Measurements from ENCODE around the gene CFAP410.
A peak's percentile ranks its signal among the peaks of the same experiment; 100 is the strongest.

The CFAP410 gene

DNA sequence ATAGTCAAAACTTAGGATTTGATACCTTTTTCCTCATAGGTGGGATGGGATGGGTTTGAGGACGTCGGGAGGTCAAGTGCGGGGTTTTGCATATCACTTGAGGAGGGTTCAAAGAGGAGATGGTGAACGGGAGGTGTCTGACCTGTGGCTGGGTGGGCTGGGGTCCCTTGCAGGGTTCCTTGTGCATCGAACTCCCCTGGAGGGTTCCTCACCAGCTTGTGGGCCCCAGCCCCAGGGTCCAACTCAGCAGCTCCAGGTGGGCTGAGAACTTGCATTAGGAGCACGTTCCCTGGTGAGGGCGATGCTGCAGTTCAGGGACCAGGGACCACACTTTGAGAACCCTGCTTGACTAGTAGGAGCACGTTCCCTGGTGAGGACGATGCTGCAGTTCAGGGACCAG is 37.4 kb upstream of the CFAP410 start:
- no peaks in the 10 kb centered on the region for H3K79me1 ChIP-seq (ENCODE audit: low read depth, low read length)
- H4K8ac ChIP-seq (ENCODE audit: low read depth, low read length), result no peak overlapping the region
- peak overlapping the region; percentile 51 for H3K9ac ChIP-seq (ENCODE audit: low read depth, low read length, poor library complexity)
- peak overlapping the region; percentile 29 for H3K23ac ChIP-seq (ENCODE audit: low read depth, low read length, poor library complexity)
- H3K27ac ChIP-seq (replicated peaks; ENCODE audit: low read length), result no peak overlapping the region
- H2AK5ac ChIP-seq (ENCODE audit: low read depth, low read length), result peak overlapping the region; percentile 10
- no peak overlapping the region for H3K4me3 ChIP-seq (ENCODE audit: low read length in 2 of 2)
- H2BK15ac ChIP-seq (ENCODE audit: low read length), result no peak overlapping the region
- whole genome bisulfite sequencing, 2 donors (ENCODE audit: extremely low coverage in 2 of 2, insufficient read length in 2 of 2, insufficient replicate concordance in 1 of 2), result no CpG with 5 or more reads among the region's 9 CpGs
- peaks cover 0 to 16% (median 0%) of the 10 kb centered on the region in 3 experiments for H3K27me3 ChIP-seq (ENCODE audit: control insufficient read depth in 3 of 3, insufficient read depth in 3 of 3, low read depth in 1 of 3, low read length in 3 of 3)
- H3K4me1 ChIP-seq (ENCODE audit: control insufficient read depth in 2 of 2, insufficient read depth in 1 of 2, low read depth in 1 of 2, low read length in 2 of 2), result peaks cover 0 to 11% of the 10 kb centered on the region in 2 donors
- no peak overlapping the region for H2AFZ ChIP-seq (ENCODE audit: low read length)
- H4K91ac ChIP-seq (ENCODE audit: low read depth, low read length, poor library complexity), result no peak overlapping the region
- no peak overlapping the region for H3K4ac ChIP-seq (ENCODE audit: low read length)
- peak overlapping the region; percentile 88 for H3K18ac ChIP-seq (ENCODE audit: low read length)
- no peak overlapping the region for H2BK12ac ChIP-seq (ENCODE audit: low read length)
- H2BK5ac ChIP-seq (ENCODE audit: low read length), result peak overlapping the region; percentile 88
- H3K9me3 ChIP-seq (replicated peaks in 1 of 2; ENCODE audit: control insufficient read depth in 2 of 2, insufficient read depth in 1 of 2, low read depth in 1 of 2, low read length in 2 of 2), result peaks cover 0 to 5% of the 10 kb centered on the region in 2 donors
- peak overlapping the region; percentile 85 for H3K14ac ChIP-seq (ENCODE audit: low read length)
- no peak overlapping the region for H3K4me2 ChIP-seq (ENCODE audit: insufficient read depth, low read length, poor library complexity, severe bottlenecking)
- no peak overlapping the region for H2BK120ac ChIP-seq (ENCODE audit: low read depth, low read length)
- no peak for DNase-seq (ENCODE audit: low spot score)
- H3K36me3 ChIP-seq (replicated peaks in 1 of 2; ENCODE audit: control insufficient read depth in 2 of 2, insufficient read depth in 2 of 2, low read length in 2 of 2), result no peaks in the 10 kb centered on the region

DNA sequence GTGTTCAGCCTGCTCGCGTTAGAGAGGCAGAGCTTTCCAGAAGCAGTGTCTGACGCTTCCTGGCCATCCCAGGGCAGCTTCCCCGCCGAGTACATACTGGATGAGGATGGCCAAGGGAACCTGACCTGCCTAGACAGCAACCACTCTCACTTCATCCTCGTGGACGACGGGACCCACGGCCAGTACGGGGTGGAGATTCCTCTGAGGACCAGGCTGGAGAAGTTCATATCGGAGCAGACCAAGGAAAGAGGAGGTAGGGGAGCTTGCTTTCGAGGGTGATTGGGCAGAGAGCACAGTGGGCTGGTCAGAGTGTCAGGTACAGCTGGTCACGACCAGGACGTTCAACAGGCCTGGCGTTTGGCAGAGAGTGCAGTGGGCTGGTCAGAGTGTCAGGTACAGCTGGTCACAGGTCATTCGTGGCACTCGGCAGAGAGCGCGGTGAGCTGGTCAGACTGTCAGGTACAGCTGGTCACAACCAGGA is 36.6 kb upstream of the CFAP410 start:
- H3K9ac ChIP-seq (ENCODE audit: low read depth, low read length, poor library complexity), result no peak overlapping the region
- no peak overlapping the region for H3K18ac ChIP-seq (ENCODE audit: low read length)
- H3K23ac ChIP-seq (ENCODE audit: low read depth, low read length, poor library complexity), result peak overlapping the region; percentile 32
- H2BK12ac ChIP-seq (ENCODE audit: low read length), result no peak overlapping the region
- no peak overlapping the region for H2AFZ ChIP-seq (ENCODE audit: low read length)
- H3K4ac ChIP-seq (ENCODE audit: low read length), result no peak overlapping the region
- no peak overlapping the region for H4K8ac ChIP-seq (ENCODE audit: low read depth, low read length)
- H3K14ac ChIP-seq (ENCODE audit: low read length), result no peak overlapping the region
- H2BK5ac ChIP-seq (ENCODE audit: low read length), result no peak overlapping the region
- H3K4me3 ChIP-seq (ENCODE audit: low read length in 2 of 2), result peak overlapping the region in 1 of 2 donors; percentile 33
- no CpG with 5 or more reads among the region's 19 CpGs for WGBS, 2 donors (ENCODE audit: extremely low coverage in 2 of 2, insufficient read length in 2 of 2, insufficient replicate concordance in 1 of 2)
- H3K4me2 ChIP-seq (ENCODE audit: insufficient read depth, low read length, poor library complexity, severe bottlenecking), result no peak overlapping the region
- H2BK15ac ChIP-seq (ENCODE audit: low read length), result no peak overlapping the region
- H4K91ac ChIP-seq (ENCODE audit: low read depth, low read length, poor library complexity), result no peak overlapping the region
- H2BK120ac ChIP-seq (ENCODE audit: low read depth, low read length), result no peak overlapping the region
- H3K36me3 ChIP-seq (replicated peaks in 1 of 2; ENCODE audit: control insufficient read depth in 2 of 2, insufficient read depth in 2 of 2, low read length in 2 of 2), result no peaks in the 10 kb centered on the region
- H3K27me3 ChIP-seq (ENCODE audit: control insufficient read depth in 3 of 3, insufficient read depth in 3 of 3, low read depth in 1 of 3, low read length in 3 of 3), result peaks cover 0 to 16% (median under 1%) of the 10 kb centered on the region in 3 experiments
- no peaks in the 10 kb centered on the region for H3K79me1 ChIP-seq (ENCODE audit: low read depth, low read length)
- H2AK5ac ChIP-seq (ENCODE audit: low read depth, low read length), result no peak overlapping the region
- no peak for DNase-seq (ENCODE audit: low spot score)
- peaks cover 0 to 5% of the 10 kb centered on the region in 2 donors for H3K9me3 ChIP-seq (replicated peaks in 1 of 2; ENCODE audit: control insufficient read depth in 2 of 2, insufficient read depth in 1 of 2, low read depth in 1 of 2, low read length in 2 of 2)
- peaks cover 0 to 11% of the 10 kb centered on the region in 2 donors for H3K4me1 ChIP-seq (ENCODE audit: control insufficient read depth in 2 of 2, insufficient read depth in 1 of 2, low read depth in 1 of 2, low read length in 2 of 2)
- H3K27ac ChIP-seq (replicated peaks; ENCODE audit: low read length), result no peak overlapping the region

DNA sequence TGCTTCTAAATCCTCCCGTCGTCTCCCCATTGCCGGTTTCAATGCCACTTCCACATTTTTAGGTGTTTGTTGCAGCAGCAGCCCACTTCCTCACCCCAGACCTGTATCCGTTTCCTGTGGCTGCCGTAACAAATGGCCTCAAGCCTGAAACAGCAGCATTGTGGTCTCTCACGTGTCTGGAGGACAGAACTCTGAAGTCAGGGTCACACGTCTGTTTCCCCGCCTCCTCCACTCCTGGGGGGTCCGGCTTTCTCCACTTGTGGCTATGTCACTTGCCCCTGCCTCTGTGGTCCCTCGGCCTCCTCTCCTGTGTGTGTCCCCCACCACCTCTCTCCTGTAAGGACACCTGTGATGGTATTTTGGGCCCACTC is 36.1 kb upstream of the CFAP410 start:
- Histone ChIP-seq H4K8ac (ENCODE audit: low read depth, low read length) (no peak overlapping the region), H3K9ac (ENCODE audit: low read depth, low read length, poor library complexity) (no peak overlapping the region), H3K4ac (ENCODE audit: low read length) (no peak overlapping the region), H2BK15ac (ENCODE audit: low read length) (no peak overlapping the region), H2BK5ac (ENCODE audit: low read length) (no peak overlapping the region), H3K4me1 (ENCODE audit: control insufficient read depth in 2 of 2, insufficient read depth in 1 of 2, low read depth in 1 of 2, low read length in 2 of 2) (peaks cover 0 to 11% of the 10 kb centered on the region in 2 donors), H3K36me3 (replicated peaks in 1 of 2; ENCODE audit: control insufficient read depth in 2 of 2, insufficient read depth in 2 of 2, low read length in 2 of 2) (no peaks in the 10 kb centered on the region), H2AK5ac (ENCODE audit: low read depth, low read length) (no peak overlapping the region), H3K14ac (ENCODE audit: low read length) (no peak overlapping the region), H3K27ac (replicated peaks; ENCODE audit: low read length) (no peak overlapping the region), H3K79me1 (ENCODE audit: low read depth, low read length) (no peaks in the 10 kb centered on the region), H3K23ac (ENCODE audit: low read depth, low read length, poor library complexity) (no peak overlapping the region), H2AFZ (ENCODE audit: low read length) (no peak overlapping the region), H2BK120ac (ENCODE audit: low read depth, low read length) (no peak overlapping the region), H3K4me3 (ENCODE audit: low read length in 2 of 2) (no peak overlapping the region), H3K18ac (ENCODE audit: low read length) (no peak overlapping the region), H4K91ac (ENCODE audit: low read depth, low read length, poor library complexity) (no peak overlapping the region), H3K27me3 (ENCODE audit: control insufficient read depth in 3 of 3, insufficient read depth in 3 of 3, low read depth in 1 of 3, low read length in 3 of 3) (peaks cover 0 to 21% (median 5%) of the 10 kb centered on the region in 3 experiments), H2BK12ac (ENCODE audit: low read length) (no peak overlapping the region), H3K4me2 (ENCODE audit: insufficient read depth, low read length, poor library complexity, severe bottlenecking) (no peak overlapping the region), H3K9me3 (replicated peaks in 1 of 2; ENCODE audit: control insufficient read depth in 2 of 2, insufficient read depth in 1 of 2, low read depth in 1 of 2, low read length in 2 of 2) (peaks cover 0 to 5% of the 10 kb centered on the region in 2 donors)
- WGBS, 2 donors (ENCODE audit: extremely low coverage in 2 of 2, insufficient read length in 2 of 2, insufficient replicate concordance in 1 of 2), result no CpG with 5 or more reads among the region's 10 CpGs
- no peak for DNase-seq (ENCODE audit: low spot score)

- Histone ChIP-seq H3K79me1 (ENCODE audit: low read depth, low read length) (no peaks in the 10 kb centered on the region), H3K4ac (ENCODE audit: low read length) (no peak overlapping the region), H3K18ac (ENCODE audit: low read length) (no peak overlapping the region), H3K27ac (replicated peaks; ENCODE audit: low read length) (no peak overlapping the region), H3K14ac (ENCODE audit: low read length) (no peak overlapping the region), H4K8ac (ENCODE audit: low read depth, low read length) (no peak overlapping the region), H3K23ac (ENCODE audit: low read depth, low read length, poor library complexity) (peak overlapping the region; percentile 81), H2AK5ac (ENCODE audit: low read depth, low read length) (no peak overlapping the region), H2BK5ac (ENCODE audit: low read length) (no peak overlapping the region), H2BK120ac (ENCODE audit: low read depth, low read length) (no peak overlapping the region), H4K91ac (ENCODE audit: low read depth, low read length, poor library complexity) (no peak overlapping the region), H3K27me3 (ENCODE audit: control insufficient read depth in 3 of 3, insufficient read depth in 3 of 3, low read depth in 1 of 3, low read length in 3 of 3) (peaks cover 0 to 22% (median 10%) of the 10 kb centered on the region in 3 experiments), H3K4me1 (ENCODE audit: control insufficient read depth in 2 of 2, insufficient read depth in 1 of 2, low read depth in 1 of 2, low read length in 2 of 2) (peaks cover 0 to 13% of the 10 kb centered on the region in 2 donors), H3K4me3 (ENCODE audit: low read length in 2 of 2) (no peak overlapping the region), H2BK12ac (ENCODE audit: low read length) (no peak overlapping the region), H3K4me2 (ENCODE audit: insufficient read depth, low read length, poor library complexity, severe bottlenecking) (no peak overlapping the region), H2AFZ (ENCODE audit: low read length) (no peak overlapping the region), H3K9ac (ENCODE audit: low read depth, low read length, poor library complexity) (no peak overlapping the region), H3K36me3 (replicated peaks in 1 of 2; ENCODE audit: control insufficient read depth in 2 of 2, insufficient read depth in 2 of 2, low read length in 2 of 2) (no peaks in the 10 kb centered on the region), H2BK15ac (ENCODE audit: low read length) (no peak overlapping the region), H3K9me3 (replicated peaks in 1 of 2; ENCODE audit: control insufficient read depth in 2 of 2, insufficient read depth in 1 of 2, low read depth in 1 of 2, low read length in 2 of 2) (peaks cover 0 to 5% of the 10 kb centered on the region in 2 donors)
- no CpG with 5 or more reads among the region's 24 CpGs for WGBS, 2 donors (ENCODE audit: extremely low coverage in 2 of 2, insufficient read length in 2 of 2, insufficient replicate concordance in 1 of 2)
- no peak for DNase-seq (ENCODE audit: low spot score)
Observed at GRCh38 chr21:44374601-44375280, 35.6 kb upstream of the CFAP410 start.

Measured in neuronal stem cell (in vitro differentiated cells).